Keratinocyte (primary cell): Measurements from ENCODE around the gene FAM83B. TPM values are rescaled to one million over a fixed set of nuclear protein-coding genes. Genes with fewer than 3 reads are reported as not detected.

Experiments used
- DNase-seq: peaks from one replicate; pipeline ENCODE4 v3.0.0-alpha.2; 2011; ENCODE audit warnings: low read depth, missing footprints, low spot score
- FAIRE-seq: peaks from 2 replicates; lab custom pipeline; 2011; peaks lifted over from hg19 to GRCh38; lab: Jason Lieb, UNC
- H2AFZ ChIP-seq: 2 replicates; pipeline ENCODE4 v1.6.0; 2012; ENCODE audit warnings: low read length, control low read depth, inconsistent platforms; ENCODE audit not compliant: control insufficient read depth
- H3K27ac ChIP-seq: 2 replicates; pipeline ENCODE4 v1.5.1; 2011; ENCODE audit warnings: low read length; ENCODE audit not compliant: control insufficient read depth, insufficient read depth
- H3K27me3 ChIP-seq: 3 replicates; pipeline ENCODE4 v1.6.0; 2011; ENCODE audit warnings: low read length; ENCODE audit not compliant: control insufficient read depth, insufficient read depth; ENCODE audit errors: extremely low read depth
- H3K36me3 ChIP-seq, 2 experiments: 2 replicates in 1 of 2; 3 replicates in 1 of 2; pipeline ENCODE4 v1.5.1; 2011; ENCODE audit warnings: low read length in 2 of 2, mild to moderate bottlenecking in 1 of 2; ENCODE audit not compliant: control insufficient read depth in 2 of 2, insufficient read depth in 2 of 2; ENCODE audit errors: extremely low read depth in 1 of 2
- H3K4me1 ChIP-seq: 3 replicates; pipeline ENCODE4 v1.5.1; 2011; ENCODE audit warnings: low read length; ENCODE audit not compliant: control insufficient read depth, insufficient read depth; ENCODE audit errors: extremely low read depth
- H3K4me2 ChIP-seq: 3 replicates; pipeline ENCODE4 v1.6.0; 2011; ENCODE audit warnings: low read depth, low read length; ENCODE audit not compliant: control insufficient read depth, insufficient read depth; ENCODE audit errors: extremely low read depth
- H3K4me3 ChIP-seq, 3 experiments: fragments of 200-600 bp in 1 of 3; sonication (generic) in 1 of 3; 2 replicates in 2 of 3; 3 replicates in 1 of 3; pipeline ENCODE4 v1.5.1; 2011 to 2016; ENCODE audit warnings: low read length in 3 of 3, mild to moderate bottlenecking in 3 of 3, control low read depth in 2 of 3, inconsistent platforms in 1 of 3, low read depth in 1 of 3, mixed read lengths in 1 of 3, mixed run types in 1 of 3, moderate library complexity in 1 of 3; ENCODE audit not compliant: control insufficient read depth in 2 of 3, insufficient read depth in 2 of 3; ENCODE audit errors: extremely low read depth in 1 of 3
- H3K79me2 ChIP-seq: 2 replicates; pipeline ENCODE4 v1.6.0; 2012; ENCODE audit warnings: low read length; ENCODE audit not compliant: control insufficient read depth, insufficient read depth
- H3K9ac ChIP-seq: 3 replicates; pipeline ENCODE4 v1.6.0; 2011; ENCODE audit warnings: low read length; ENCODE audit not compliant: control insufficient read depth, insufficient read depth; ENCODE audit errors: extremely low read depth
- H3K9me1 ChIP-seq: 3 replicates; pipeline ENCODE4 v1.6.0; 2011; ENCODE audit warnings: low read length; ENCODE audit not compliant: control insufficient read depth, insufficient read depth; ENCODE audit errors: extremely low read depth
- H3K9me3 ChIP-seq: 2 replicates; pipeline ENCODE4 v1.5.1; 2012; ENCODE audit warnings: low read depth, low read length; ENCODE audit not compliant: control insufficient read depth
- H4K20me1 ChIP-seq: 3 replicates; pipeline ENCODE4 v1.6.0; 2011; ENCODE audit warnings: low read length; ENCODE audit not compliant: control insufficient read depth, insufficient read depth; ENCODE audit errors: extremely low read depth
- CTCF ChIP-seq, 3 experiments: IDR thresholded peaks in 1 of 3; conservative IDR thresholded peaks in 1 of 3; optimal IDR thresholded peaks in 1 of 3; 2 replicates in 2 of 3; 3 replicates in 1 of 3; pipeline versions ENCODE3 to v1.5.1; 2011; ENCODE audit warnings: low read length in 3 of 3, mild to moderate bottlenecking in 3 of 3, moderate library complexity in 2 of 3, control low read depth in 1 of 3, inconsistent platforms in 1 of 3; ENCODE audit not compliant: insufficient read depth in 2 of 3; ENCODE audit errors: extremely low read depth in 1 of 3
- EZH2 ChIP-seq: IDR thresholded peaks from one replicate; pipeline ENCODE4 v1.6.1; 2012; ENCODE audit warnings: inconsistent platforms, mild to moderate bottlenecking, low read length, moderate library complexity
- dilution Hi-C: fragments of 300-500 bp; cut with MboI; formaldehyde crosslinking; loops from one replicate; pipeline ENCODE4 v1.7.0; 2020; ENCODE audit warnings: low sequenced_read_pairs; ENCODE audit not compliant: extremely low pct_ligation_motif_present
- polyA plus RNA-seq, 5 experiments: library from polyadenylated mRNA; depleted of rRNA in 3 of 5; stranded (reverse) in 3 of 5; stranded (forward) in 1 of 5; unstranded in 1 of 5; fragments of >200 nt; gene quantifications; 1 replicate in 1 of 5; 2 replicates in 3 of 5; 3 replicates in 1 of 5; pipeline versions ENCODE4 v1.2.1 to v1.2.3, GENCODE V29; 2011 to 2012; ENCODE audit warnings: missing spikeins in 2 of 5, low read depth in 1 of 5, low replicate concordance in 1 of 5

The FAM83B gene
- polyA plus RNA-seq, 1 donor (not counting 4 experiments of a cell fraction or from before 2014, with no cell fraction given) = 30.3 TPM

- Histone ChIP-seq H3K27ac (no peak overlapping the region), H3K36me3 (peaks cover 2 to 3% of the 10 kb centered on the region in 2 experiments)
These were observed 49.7 kb downstream of the FAM83B start for GRCh38 chr6:54896302-54896701.

GRCh38 chr6:54897462-54898189, 51.1 kb downstream of the FAM83B start:
- FAIRE-seq (no peak), DNase-seq (no peak)
- Histone ChIP-seq H3K79me2 (peaks cover 61% of the 10 kb centered on the region), H3K4me3 (no peak overlapping the region), H2AFZ (no peak overlapping the region), H3K27ac (no peak overlapping the region), H3K36me3 (peaks cover 0 to 3% of the 10 kb centered on the region in 2 experiments), H3K9me3 (no peaks in the 10 kb centered on the region), H3K9me1 (no peaks in the 10 kb centered on the region), H4K20me1 (no peaks in the 10 kb centered on the region), H3K4me1 (no peaks in the 10 kb centered on the region), H3K27me3 (no peaks in the 10 kb centered on the region), H3K9ac (no peak overlapping the region), H3K4me2 (no peak overlapping the region)
- dilution Hi-C loops = no loop called here
- no peak for TF ChIP-seq CTCF (optimal IDR thresholded peaks at IDR 0.05 in 1 of 3, IDR thresholded peaks at IDR 0.05 in 1 of 3, conservative IDR thresholded peaks at IDR 0.05 in 1 of 3; ENCODE audit: extremely low read depth in 1 of 3, insufficient read depth in 2 of 3, low read length in 3 of 3)
- TF ChIP-seq EZH2 = no peak

More at GRCh38 chr6:54896302-54896701, 49.7 kb downstream of the FAM83B start:
- TF ChIP-seq EZH2 (no peak), CTCF (optimal IDR thresholded peaks at IDR 0.05 in 1 of 3, IDR thresholded peaks at IDR 0.05 in 1 of 3, conservative IDR thresholded peaks at IDR 0.05 in 1 of 3; ENCODE audit: extremely low read depth in 1 of 3, insufficient read depth in 2 of 3, low read length in 3 of 3) (no peak)
- no peak overlapping the region for H3K9ac ChIP-seq
- H3K27me3 ChIP-seq = no peaks in the 10 kb centered on the region
- no peak overlapping the region for H3K4me2 ChIP-seq
- peaks cover 11% of the 10 kb centered on the region for H3K4me1 ChIP-seq
- FAIRE-seq (no peak), DNase-seq (no peak)
- dilution Hi-C loops = no loop called here
- H3K79me2 ChIP-seq = peaks cover 56% of the 10 kb centered on the region
- no peak overlapping the region for H2AFZ ChIP-seq
- no peak overlapping the region for H3K4me3 ChIP-seq
- H3K9me1 ChIP-seq = no peaks in the 10 kb centered on the region
- no peaks in the 10 kb centered on the region for H3K9me3 ChIP-seq
- peaks cover 3% of the 10 kb centered on the region for H4K20me1 ChIP-seq
